ENCODE results near the gene COL16A1.

The COL16A1 gene

DNA sequence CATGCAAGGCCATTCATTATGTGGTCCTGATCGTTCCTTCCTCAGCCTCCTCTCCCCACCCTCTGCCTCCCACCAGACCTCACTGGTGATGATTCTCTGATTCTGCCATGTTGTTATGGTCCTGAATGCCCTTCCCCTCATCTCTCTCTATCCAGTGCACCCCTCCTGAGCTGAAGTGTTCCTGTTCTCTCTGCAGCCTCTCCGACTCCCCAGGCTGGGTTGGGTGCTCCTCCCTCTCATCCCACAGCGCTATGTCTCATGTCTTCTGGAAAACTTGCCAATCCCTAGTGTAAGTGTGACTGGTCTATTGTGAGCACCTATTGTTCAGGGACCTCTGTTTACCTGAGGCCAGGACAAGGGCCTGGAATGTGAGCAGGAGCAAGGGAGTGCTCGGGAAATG, 48.1 kb downstream of the COL16A1 start:
- no peaks in the 10 kb centered on the region for H3K36me3 ChIP-seq (replicated peaks; ENCODE audit: insufficient read depth, low read length)
- H3K4me2 ChIP-seq (ENCODE audit: low read depth, low read length), result no peak overlapping the region
- H3K79me2 ChIP-seq (ENCODE audit: low read length), result no peaks in the 10 kb centered on the region
- no peak overlapping the region for H3K27ac ChIP-seq (ENCODE audit: low read length)
- DNase-seq, result no peak
- peaks cover 67% of the 10 kb centered on the region for H3K27me3 ChIP-seq (replicated peaks; ENCODE audit: insufficient read depth, low read length)
- H3K4me3 ChIP-seq (ENCODE audit: low read length), result no peak overlapping the region
- no peaks in the 10 kb centered on the region for H4K20me1 ChIP-seq (ENCODE audit: insufficient read depth, low read length)
- TF ChIP-seq EZH2phosphoT487 (IDR thresholded peaks at IDR 0.05; ENCODE audit: low read length) (no peak), EZH2 (optimal IDR thresholded peaks at IDR 0.05; ENCODE audit: low read depth, low read length) (no peak)
- TF ChIP-seq, protein P1, sequence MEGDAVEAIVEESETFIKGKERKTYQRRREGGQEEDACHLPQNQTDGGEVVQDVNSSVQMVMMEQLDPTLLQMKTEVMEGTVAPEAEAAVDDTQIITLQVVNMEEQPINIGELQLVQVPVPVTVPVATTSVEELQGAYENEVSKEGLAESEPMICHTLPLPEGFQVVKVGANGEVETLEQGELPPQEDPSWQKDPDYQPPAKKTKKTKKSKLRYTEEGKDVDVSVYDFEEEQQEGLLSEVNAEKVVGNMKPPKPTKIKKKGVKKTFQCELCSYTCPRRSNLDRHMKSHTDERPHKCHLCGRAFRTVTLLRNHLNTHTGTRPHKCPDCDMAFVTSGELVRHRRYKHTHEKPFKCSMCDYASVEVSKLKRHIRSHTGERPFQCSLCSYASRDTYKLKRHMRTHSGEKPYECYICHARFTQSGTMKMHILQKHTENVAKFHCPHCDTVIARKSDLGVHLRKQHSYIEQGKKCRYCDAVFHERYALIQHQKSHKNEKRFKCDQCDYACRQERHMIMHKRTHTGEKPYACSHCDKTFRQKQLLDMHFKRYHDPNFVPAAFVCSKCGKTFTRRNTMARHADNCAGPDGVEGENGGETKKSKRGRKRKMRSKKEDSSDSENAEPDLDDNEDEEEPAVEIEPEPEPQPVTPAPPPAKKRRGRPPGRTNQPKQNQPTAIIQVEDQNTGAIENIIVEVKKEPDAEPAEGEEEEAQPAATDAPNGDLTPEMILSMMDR (IDR thresholded peaks at IDR 0.05; ENCODE audit: low read length), result no peak
- H3K9me3 ChIP-seq (replicated peaks; ENCODE audit: insufficient read depth, low read length), result no peaks in the 10 kb centered on the region
- H3F3A ChIP-seq (ENCODE audit: insufficient read depth, low read length), result no peaks in the 10 kb centered on the region
- H3K4me1 ChIP-seq (ENCODE audit: low read length), result no peaks in the 10 kb centered on the region
- no peak overlapping the region for H2AFZ ChIP-seq (ENCODE audit: low read length)
- no peak overlapping the region for H3K9ac ChIP-seq (ENCODE audit: low read length)
- H3K9me2 ChIP-seq (replicated peaks; ENCODE audit: insufficient read depth, low read length), result no peaks in the 10 kb centered on the region

GRCh38 chr1:31655104-31655503, 48.7 kb downstream of the COL16A1 start:
- Histone ChIP-seq H3F3A (ENCODE audit: insufficient read depth, low read length) (no peaks in the 10 kb centered on the region), H3K4me1 (ENCODE audit: low read length) (no peaks in the 10 kb centered on the region), H3K9me3 (replicated peaks; ENCODE audit: insufficient read depth, low read length) (no peaks in the 10 kb centered on the region), H3K9ac (ENCODE audit: low read length) (no peak overlapping the region), H3K79me2 (ENCODE audit: low read length) (no peaks in the 10 kb centered on the region), H3K9me2 (replicated peaks; ENCODE audit: insufficient read depth, low read length) (no peaks in the 10 kb centered on the region), H3K27me3 (replicated peaks; ENCODE audit: insufficient read depth, low read length) (peaks cover 61% of the 10 kb centered on the region), H2AFZ (ENCODE audit: low read length) (no peak overlapping the region), H4K20me1 (ENCODE audit: insufficient read depth, low read length) (no peaks in the 10 kb centered on the region), H3K4me2 (ENCODE audit: low read depth, low read length) (no peak overlapping the region), H3K4me3 (ENCODE audit: low read length) (no peak overlapping the region), H3K36me3 (replicated peaks; ENCODE audit: insufficient read depth, low read length) (no peaks in the 10 kb centered on the region), H3K27ac (ENCODE audit: low read length) (no peak overlapping the region)
- no peak for DNase-seq
- no peak for TF ChIP-seq EZH2phosphoT487 (IDR thresholded peaks at IDR 0.05; ENCODE audit: low read length)

DNA sequence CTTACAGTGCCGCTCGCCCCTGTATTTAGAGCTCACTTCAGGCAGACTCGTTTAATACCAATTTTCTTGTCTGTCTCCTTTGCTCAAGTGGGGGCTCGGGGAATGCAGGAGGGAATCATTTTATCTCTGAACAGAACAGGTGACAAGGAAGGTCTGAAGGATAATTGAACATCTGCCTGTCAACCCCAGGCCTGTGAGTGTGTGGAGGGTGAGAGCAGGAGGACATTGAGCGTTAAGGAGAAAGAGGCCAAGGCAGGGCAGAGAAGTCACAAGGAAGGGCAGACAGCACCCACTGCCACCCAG, 49.4 kb downstream of the COL16A1 start:
- Histone ChIP-seq H3K9me2 (replicated peaks; ENCODE audit: insufficient read depth, low read length) (no peaks in the 10 kb centered on the region), H2AFZ (ENCODE audit: low read length) (no peak overlapping the region), H3K4me2 (ENCODE audit: low read depth, low read length) (no peak overlapping the region), H3K36me3 (replicated peaks; ENCODE audit: insufficient read depth, low read length) (no peaks in the 10 kb centered on the region), H3K4me1 (ENCODE audit: low read length) (no peaks in the 10 kb centered on the region), H3K27me3 (replicated peaks; ENCODE audit: insufficient read depth, low read length) (peaks cover 54% of the 10 kb centered on the region), H3K27ac (ENCODE audit: low read length) (no peak overlapping the region), H3K79me2 (ENCODE audit: low read length) (no peaks in the 10 kb centered on the region), H3K4me3 (ENCODE audit: low read length) (no peak overlapping the region), H3F3A (ENCODE audit: insufficient read depth, low read length) (no peaks in the 10 kb centered on the region), H3K9me3 (replicated peaks; ENCODE audit: insufficient read depth, low read length) (no peaks in the 10 kb centered on the region), H4K20me1 (ENCODE audit: insufficient read depth, low read length) (no peaks in the 10 kb centered on the region), H3K9ac (ENCODE audit: low read length) (no peak overlapping the region)
- no peak for TF ChIP-seq EZH2 (optimal IDR thresholded peaks at IDR 0.05; ENCODE audit: low read depth, low read length)
- TF ChIP-seq, protein P1 (IDR thresholded peaks at IDR 0.05; ENCODE audit: low read length), result no peak
- no peak for TF ChIP-seq EZH2phosphoT487 (IDR thresholded peaks at IDR 0.05; ENCODE audit: low read length)
- no peak for DNase-seq

DNA sequence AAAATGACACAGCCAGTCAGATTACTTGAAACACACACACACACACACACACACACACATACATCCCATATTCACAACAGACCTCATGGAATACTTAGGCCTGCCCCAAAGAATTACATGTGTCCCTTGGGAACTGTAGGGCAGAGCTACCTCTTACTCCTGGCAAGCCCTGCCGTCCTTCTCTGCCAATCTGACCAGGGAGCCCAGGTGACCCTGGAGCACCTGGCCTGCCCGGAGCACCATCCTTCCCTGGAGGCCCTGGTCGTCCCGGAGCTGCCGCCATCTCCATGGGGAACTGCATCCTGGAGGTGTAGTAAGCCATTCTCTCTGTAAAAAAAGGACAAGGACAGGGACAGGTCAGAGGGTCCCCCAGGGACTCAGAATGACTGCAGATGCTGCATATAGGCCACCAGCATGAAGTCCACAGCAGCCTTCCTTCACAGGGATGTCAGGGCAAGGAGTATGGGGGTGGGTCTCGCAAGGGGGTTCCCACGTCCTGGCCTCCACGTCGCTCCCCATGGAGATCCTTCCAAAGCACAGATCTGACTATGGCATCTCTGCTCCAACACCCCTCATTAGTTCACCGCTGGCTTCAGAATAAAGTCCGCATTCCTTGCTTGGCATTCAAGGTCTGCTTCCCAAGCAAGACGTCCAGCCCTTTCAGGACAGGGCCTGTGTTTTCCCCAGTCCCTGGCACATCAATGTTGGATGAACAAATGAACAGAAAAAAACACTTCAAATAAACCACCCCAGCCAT, 49.9 kb downstream of the COL16A1 start:
- H3K36me3 ChIP-seq (replicated peaks; ENCODE audit: insufficient read depth, low read length), result no peaks in the 10 kb centered on the region
- H3K4me3 ChIP-seq (ENCODE audit: low read length), result no peak overlapping the region
- H3K9me3 ChIP-seq (replicated peaks; ENCODE audit: insufficient read depth, low read length), result no peaks in the 10 kb centered on the region
- peaks cover 50% of the 10 kb centered on the region for H3K27me3 ChIP-seq (replicated peaks; ENCODE audit: insufficient read depth, low read length)
- H3K9me2 ChIP-seq (replicated peaks; ENCODE audit: insufficient read depth, low read length), result no peaks in the 10 kb centered on the region
- H4K20me1 ChIP-seq (ENCODE audit: insufficient read depth, low read length), result no peaks in the 10 kb centered on the region
- H3K4me2 ChIP-seq (ENCODE audit: low read depth, low read length), result no peak overlapping the region
- no peak for DNase-seq
- no peak overlapping the region for H3K27ac ChIP-seq (ENCODE audit: low read length)
- H3K9ac ChIP-seq (ENCODE audit: low read length), result no peak overlapping the region
- no peak overlapping the region for H2AFZ ChIP-seq (ENCODE audit: low read length)
- H3F3A ChIP-seq (ENCODE audit: insufficient read depth, low read length), result no peaks in the 10 kb centered on the region
- H3K4me1 ChIP-seq (ENCODE audit: low read length), result no peaks in the 10 kb centered on the region
- no peaks in the 10 kb centered on the region for H3K79me2 ChIP-seq (ENCODE audit: low read length)
- TF ChIP-seq EZH2phosphoT487 (IDR thresholded peaks at IDR 0.05; ENCODE audit: low read length), result no peak
- TF ChIP-seq, protein P1 (IDR thresholded peaks at IDR 0.05; ENCODE audit: low read length), result no peak

Data from MM.1S (cell line).